Activated CD8-positive, alpha-beta memory T cell treated with anti-CD3 and anti-CD28 coated beads for 36 hours (primary cell): ENCODE results near the gene SCYGR5. TPM values are rescaled to one million over a fixed set of nuclear protein-coding genes. Genes with fewer than 3 reads are reported as not detected.
"Not testable (repeated sequence)": the region's sequence is repeated elsewhere in the genome, so short reads cannot be mapped to it uniquely, and the experiment has no call there.

Source experiments
- CTCF ChIA-PET: fragments of 350-600 bp; sonication (Branson Sonifier 250); formaldehyde crosslinking; loops from one replicate; lab custom pipeline; 2021; ENCODE audit warnings: antibody characterized with exemption; lab: Charles Lee
- POLR2A ChIA-PET: fragments of 350-600 bp; sonication (Branson Sonifier 250); formaldehyde crosslinking; loops from one replicate; lab custom pipeline; 2021; ENCODE audit warnings: antibody characterized with exemption; lab: Charles Lee
- total RNA-seq, 2 experiments: library from RNA; stranded (reverse); gene quantifications; one replicate each; pipeline ENCODE4 v1.2.3, GENCODE V29; 2021

The SCYGR5 gene
- total RNA-seq, 2 experiments from 2014 or later, result not detected

GRCh38 chr2:227665189-227665940, 1.2 kb upstream of the SCYGR5 start:
- POLR2A ChIA-PET, result no interaction called here
- CTCF ChIA-PET, result no interaction called here

DNA sequence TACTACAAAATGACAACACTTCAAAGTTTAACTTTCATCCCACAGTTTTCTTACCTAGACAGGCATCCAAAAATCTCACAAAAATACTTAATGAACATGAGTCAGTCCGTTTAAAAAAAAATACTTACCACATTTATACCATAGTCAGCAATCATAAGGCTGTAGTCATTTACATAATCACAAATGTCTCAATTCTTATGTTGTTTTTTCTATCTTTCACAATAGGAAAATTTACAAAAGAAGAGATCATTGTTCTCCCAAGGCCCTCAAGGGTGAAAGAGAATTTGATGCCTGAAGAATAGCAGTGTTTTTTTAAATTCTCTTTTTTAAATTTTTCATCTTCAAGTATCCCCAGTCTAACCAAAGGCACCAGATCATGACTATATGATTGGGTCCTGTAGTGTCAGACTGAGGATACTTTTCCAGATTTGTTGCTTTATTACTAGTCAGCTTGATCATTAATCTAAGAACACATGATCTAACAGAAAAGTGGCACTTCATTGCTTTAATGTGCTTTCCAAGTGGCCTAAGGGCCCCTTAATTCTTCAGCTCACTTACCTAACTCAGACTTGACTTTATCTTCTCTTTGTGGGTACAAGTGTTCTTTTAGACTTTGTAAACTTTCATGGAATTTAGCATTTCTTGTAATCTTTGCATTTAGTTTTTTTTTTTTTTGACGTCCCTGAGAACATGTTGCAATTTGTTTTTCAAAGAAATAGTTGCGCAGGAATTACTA, 4.7 kb downstream of the SCYGR5 start:
- ChIA-PET CTCF (no interaction called here), POLR2A (no interaction called here)

GRCh38 chr2:227673620-227674019, 7.0 kb downstream of the SCYGR5 start:
- CTCF ChIA-PET, POLR2A ChIA-PET: not testable (repeated sequence)

- CTCF ChIA-PET, result no interaction called here
- POLR2A ChIA-PET, result no interaction called here
Observed at GRCh38 chr2:227674485-227674884, 7.9 kb downstream of the SCYGR5 start.

- ChIA-PET POLR2A (no interaction called here), CTCF (no interaction called here)
Observed at GRCh38 chr2:227677928-227678327, 11.3 kb downstream of the SCYGR5 start.

GRCh38 chr2:227684258-227684657, 17.7 kb downstream of the SCYGR5 start:
- POLR2A ChIA-PET, result no interaction called here
- CTCF ChIA-PET, result no interaction called here

DNA sequence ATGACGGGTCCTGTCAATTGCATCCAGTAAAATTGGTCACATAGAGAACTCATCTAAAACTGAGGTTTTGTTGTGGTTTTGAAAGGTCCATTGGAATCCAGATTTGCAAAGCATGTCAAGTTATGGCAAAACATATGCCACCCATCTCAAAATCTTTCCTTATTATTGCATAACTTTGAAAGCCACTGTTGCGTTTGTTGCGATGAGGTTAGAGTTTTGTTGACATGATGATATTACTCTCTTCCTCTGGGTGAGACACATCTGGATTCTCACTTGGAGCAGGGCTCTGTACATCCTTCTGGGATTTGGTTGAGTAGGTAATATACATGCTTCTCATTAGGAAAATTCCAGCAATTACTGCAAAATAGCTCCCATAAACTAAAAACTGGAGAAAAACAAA, 20.6 kb downstream of the SCYGR5 start:
- ChIA-PET CTCF (no interaction called here), POLR2A (no interaction called here)

GRCh38 chr2:227696990-227697679, 30.5 kb downstream of the SCYGR5 start:
- ChIA-PET CTCF (no interaction called here), POLR2A (no interaction called here)

DNA sequence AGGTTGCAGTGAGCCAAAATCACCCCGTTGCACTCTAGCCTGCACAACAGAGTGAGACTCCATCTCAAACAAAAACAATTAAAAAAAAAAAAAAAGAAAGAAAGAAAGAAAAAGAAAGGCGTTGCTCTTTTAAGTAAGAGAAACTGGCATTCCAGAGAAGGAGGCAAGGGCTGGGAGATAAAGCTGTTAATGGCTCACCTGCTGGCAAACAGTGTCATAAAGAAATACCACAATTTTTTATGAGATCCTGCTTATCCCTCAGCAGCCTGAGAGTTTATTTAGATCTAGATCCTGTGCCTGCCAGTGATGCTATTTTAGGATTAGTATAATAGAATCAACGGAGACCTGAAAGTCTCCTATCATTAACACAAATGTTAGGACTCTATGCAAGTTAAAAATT, 35.0 kb downstream of the SCYGR5 start:
- CTCF ChIA-PET, result no interaction called here
- POLR2A ChIA-PET, result no interaction called here

- CTCF ChIA-PET, result no interaction called here
- POLR2A ChIA-PET, result no interaction called here
Observed at GRCh38 chr2:227703280-227703732, 36.7 kb downstream of the SCYGR5 start.

DNA sequence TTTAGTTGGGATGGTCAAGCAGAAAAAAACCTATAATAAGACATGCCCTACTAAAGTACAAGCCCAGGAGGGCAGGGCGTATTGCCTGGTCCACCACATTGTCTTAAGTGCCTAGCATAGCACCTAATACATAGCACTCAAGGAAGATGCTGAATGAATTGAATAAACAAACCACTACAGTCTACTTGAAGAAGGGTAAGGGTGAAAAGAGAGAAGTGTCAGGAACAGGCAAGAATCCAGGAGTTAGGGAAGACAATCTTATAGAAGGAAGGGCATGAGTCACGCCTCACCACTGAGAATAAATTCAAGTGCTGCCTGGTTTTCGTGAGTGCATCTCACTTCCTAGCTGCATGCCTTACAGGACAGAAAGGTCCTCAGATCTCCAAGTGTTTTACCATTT, 37.4 kb downstream of the SCYGR5 start:
- CTCF ChIA-PET, result no interaction called here
- POLR2A ChIA-PET, result no interaction called here

DNA sequence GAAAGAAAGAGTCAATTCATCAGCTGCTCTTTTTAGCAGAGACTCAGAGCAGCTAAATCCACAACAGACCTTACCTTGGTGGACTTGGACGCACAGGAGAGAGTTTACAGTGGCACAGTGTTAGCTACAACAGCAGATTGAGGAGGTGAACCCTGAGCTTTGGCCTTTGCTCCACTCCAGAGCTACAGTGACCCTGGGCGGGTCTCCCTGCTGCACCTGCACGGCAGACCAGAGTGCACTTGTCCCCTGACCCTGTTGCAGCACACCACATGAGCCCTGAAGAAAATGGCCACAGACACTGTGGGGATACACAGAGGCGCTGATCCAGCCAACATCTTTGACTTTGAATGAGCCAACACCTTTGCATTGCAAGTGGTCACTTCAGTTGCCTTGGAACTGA, 40.3 kb downstream of the SCYGR5 start:
- POLR2A ChIA-PET, result no interaction called here
- CTCF ChIA-PET, result no interaction called here

DNA sequence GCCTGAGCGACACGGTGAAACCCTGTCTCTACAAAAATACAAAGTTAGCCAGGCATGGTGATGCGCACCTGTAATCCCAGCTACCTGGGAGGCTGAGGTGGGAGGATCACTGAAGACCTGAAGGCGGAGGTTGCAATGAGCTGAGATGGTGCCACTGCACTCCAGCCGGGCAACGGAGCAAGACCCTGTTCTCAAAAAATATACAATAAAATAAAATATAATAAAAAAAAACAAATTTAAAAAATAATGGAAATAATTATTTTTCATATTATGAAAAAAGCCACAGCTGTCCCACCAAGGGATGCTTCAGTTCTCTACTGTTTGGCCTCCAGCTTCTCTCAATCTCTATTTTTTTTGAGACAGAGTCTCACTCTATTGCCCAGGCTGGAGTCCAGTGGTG, 40.8 kb downstream of the SCYGR5 start:
- POLR2A ChIA-PET, result no interaction called here
- CTCF ChIA-PET, result no interaction called here

DNA sequence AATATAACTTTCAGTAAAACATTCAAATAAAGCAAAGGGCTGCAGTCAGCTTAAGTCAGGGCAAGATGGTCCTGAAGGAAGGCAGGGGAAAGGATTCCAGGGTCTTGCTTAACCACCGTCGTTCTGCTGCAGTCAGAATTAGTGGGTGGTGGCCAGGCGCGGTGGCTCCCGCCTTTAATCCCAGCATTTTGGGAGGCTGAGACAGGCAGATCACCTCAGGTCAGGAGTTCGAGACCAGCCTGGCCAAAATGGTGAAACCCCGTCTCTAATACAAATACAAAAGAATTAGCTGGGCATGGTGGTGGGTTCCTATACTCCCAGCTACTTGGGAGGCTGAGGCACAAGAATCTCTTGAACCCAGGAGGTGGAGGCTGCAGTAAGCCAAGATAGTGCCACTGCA, 44.4 kb downstream of the SCYGR5 start:
- ChIA-PET POLR2A (no interaction called here), CTCF (no interaction called here)

- ChIA-PET CTCF (no interaction called here), POLR2A (no interaction called here)
Observed at GRCh38 chr2:227713291-227713690, 46.7 kb downstream of the SCYGR5 start.

GRCh38 chr2:227716501-227716900, 49.9 kb downstream of the SCYGR5 start:
- CTCF ChIA-PET, result no interaction called here
- POLR2A ChIA-PET, result no interaction called here

Other genes with a start within 250 kb of the SCYGR5 start
- 100 to 1,000 TPM; 142 to 148 TPM for gene AGFG1, start 194.6 kb upstream of the SCYGR5 start, total RNA-seq
- gene SCYGR2, start 67.9 kb upstream of the SCYGR5 start, total RNA-seq, result not detected
- gene SCYGR3, start 52.0 kb upstream of the SCYGR5 start, total RNA-seq, result not detected
- gene SCYGR4, start 49.3 kb upstream of the SCYGR5 start, total RNA-seq, result not detected
- not detected for gene SLC19A3, start 51.2 kb downstream of the SCYGR5 start, total RNA-seq
- gene SCYGR6, start 58.0 kb downstream of the SCYGR5 start, total RNA-seq, result not detected
- not detected for gene SCYGR7, start 61.5 kb downstream of the SCYGR5 start, total RNA-seq
- not detected for gene SCYGR8, start 79.1 kb downstream of the SCYGR5 start, total RNA-seq
- 1 to 10 TPM; 5.7 to 6.0 TPM for gene CCL20, start 147.0 kb downstream of the SCYGR5 start, total RNA-seq
- gene DAW1, start 204.8 kb downstream of the SCYGR5 start, total RNA-seq, result not detected